ENCODE results near the gene SLC9A9.

DNA sequence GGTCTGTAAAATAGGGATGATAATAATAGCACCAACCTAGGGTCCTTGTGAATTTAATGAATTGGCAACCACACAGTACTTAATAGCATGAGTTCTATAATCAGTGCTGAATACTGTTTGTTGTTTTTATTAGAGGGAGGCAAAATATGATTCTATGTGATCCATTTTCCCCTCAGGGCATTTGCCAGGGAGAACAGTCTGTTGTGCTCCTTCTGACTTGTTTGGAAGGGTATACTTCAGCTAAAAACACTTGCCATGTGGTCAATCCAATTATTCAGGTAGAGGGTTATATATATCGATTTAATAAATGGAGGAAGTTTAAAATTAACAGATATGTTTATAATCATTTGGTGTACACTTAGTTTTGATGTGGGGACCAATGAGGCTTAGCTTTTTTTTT lies 423.4 kb downstream of the SLC9A9 start:
- TF ChIP-seq POLR2AphosphoS5 (IDR thresholded peaks at IDR 0.05) (no peak), EP300 (IDR thresholded peaks at IDR 0.05; ENCODE audit: low read depth) (no peak), POLR2A (IDR thresholded peaks at IDR 0.05) (no peak)
- TF ChIP-seq, protein P1, sequence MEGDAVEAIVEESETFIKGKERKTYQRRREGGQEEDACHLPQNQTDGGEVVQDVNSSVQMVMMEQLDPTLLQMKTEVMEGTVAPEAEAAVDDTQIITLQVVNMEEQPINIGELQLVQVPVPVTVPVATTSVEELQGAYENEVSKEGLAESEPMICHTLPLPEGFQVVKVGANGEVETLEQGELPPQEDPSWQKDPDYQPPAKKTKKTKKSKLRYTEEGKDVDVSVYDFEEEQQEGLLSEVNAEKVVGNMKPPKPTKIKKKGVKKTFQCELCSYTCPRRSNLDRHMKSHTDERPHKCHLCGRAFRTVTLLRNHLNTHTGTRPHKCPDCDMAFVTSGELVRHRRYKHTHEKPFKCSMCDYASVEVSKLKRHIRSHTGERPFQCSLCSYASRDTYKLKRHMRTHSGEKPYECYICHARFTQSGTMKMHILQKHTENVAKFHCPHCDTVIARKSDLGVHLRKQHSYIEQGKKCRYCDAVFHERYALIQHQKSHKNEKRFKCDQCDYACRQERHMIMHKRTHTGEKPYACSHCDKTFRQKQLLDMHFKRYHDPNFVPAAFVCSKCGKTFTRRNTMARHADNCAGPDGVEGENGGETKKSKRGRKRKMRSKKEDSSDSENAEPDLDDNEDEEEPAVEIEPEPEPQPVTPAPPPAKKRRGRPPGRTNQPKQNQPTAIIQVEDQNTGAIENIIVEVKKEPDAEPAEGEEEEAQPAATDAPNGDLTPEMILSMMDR (IDR thresholded peaks at IDR 0.05), result no peak

Measured in transverse colon (tissue), 4 donors.